ENCODE data around the gene AURKAIP1.
"Not testable (repeated sequence)": the region's sequence is repeated elsewhere in the genome, so short reads cannot be mapped to it uniquely, and the experiment has no call there.

AURKAIP1 gene

DNA sequence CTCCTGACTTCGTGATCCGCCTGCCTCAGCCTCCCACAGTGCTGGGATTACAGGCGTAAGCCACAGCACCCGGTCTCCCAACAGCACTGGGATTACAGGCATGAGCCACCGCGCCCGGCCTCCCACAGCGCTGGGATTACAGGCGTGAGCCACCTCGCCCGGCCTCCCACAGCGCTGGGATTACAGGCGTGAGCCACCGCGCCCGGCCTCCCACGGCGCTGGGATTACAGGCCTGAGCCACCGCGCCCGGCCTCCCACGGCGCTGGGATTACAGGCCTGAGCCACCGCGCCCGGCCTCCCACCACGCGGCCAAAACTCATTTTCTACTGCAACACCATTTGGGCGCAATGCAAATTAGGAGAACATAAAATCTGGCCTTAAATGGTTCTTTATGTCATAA is 10.3 kb upstream of the AURKAIP1 start:
- not testable (repeated sequence) for DNase-seq

DNA sequence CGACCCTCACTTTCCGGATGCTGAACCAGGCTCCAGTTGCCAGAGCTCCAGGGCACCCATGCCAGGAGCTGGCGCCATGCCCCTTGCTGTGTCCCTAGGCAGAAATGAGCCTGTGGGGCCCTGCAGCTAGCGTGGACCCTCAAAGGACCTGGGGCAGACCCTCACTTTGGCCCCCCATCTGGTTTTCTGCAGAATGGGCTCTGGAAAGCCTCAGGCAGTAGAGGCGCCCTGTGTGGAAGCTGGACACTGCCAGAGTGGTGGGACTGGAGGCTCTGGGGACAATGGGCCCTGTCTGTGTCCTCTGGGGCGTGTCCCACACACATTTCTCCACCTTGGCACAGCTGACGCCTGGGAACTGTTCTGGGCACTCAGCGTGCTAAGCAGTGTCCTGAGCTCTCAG is 6.3 kb upstream of the AURKAIP1 start:
- DNase-seq = no peak

DNA sequence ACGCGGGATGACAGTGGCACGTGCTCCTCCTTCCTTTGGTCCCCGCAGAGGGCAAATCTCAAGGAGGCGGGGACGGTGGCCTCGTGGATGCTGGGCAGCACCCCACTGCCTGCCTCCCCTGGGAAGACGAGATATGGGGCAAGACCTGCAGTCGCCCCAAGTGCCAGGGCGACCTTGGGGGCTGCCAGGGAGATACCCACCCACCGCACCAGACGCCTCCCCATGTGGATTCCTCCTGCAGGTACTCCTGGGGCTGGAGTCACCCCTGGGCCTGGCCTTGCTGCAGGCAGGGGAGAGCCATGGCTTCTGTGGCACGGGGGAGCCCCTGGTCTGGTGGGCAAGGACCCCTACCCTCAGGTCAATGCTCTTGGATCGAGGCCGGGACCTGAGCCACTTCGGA is 5.9 kb upstream of the AURKAIP1 start:
- DNase-seq = no peak

DNA sequence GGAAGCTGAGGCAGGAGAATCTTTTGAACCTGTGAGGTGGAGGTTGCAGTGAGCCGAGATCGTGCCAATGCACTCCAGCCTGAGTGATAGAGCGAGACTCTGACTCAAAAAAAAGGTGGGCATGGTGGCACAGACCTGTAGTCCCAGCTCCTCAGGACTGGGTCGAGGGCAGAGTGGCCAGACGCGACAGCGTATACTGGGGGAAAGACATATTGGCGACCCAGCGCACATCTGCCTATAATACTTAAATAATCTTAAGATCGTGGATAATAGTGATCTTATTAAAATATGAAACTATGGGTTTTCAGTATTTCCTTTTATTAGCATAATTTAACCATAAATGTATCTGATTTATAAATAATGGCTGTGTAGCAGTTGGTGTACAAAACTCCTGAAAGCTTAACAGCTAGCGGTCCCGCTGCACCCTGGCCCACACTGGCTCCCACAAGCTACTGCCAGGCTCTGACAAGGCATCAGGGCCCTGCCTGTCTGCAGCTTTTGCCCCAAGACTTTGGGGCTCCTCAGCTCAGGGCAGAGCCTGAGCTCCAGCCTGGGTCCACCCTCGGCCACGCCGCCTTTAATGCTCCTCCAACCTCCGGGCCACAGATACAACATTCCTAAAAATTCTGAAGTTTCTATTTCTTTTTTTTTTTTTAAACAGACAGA is 2.7 kb upstream of the AURKAIP1 start:
- DNase-seq = no peak

DNA sequence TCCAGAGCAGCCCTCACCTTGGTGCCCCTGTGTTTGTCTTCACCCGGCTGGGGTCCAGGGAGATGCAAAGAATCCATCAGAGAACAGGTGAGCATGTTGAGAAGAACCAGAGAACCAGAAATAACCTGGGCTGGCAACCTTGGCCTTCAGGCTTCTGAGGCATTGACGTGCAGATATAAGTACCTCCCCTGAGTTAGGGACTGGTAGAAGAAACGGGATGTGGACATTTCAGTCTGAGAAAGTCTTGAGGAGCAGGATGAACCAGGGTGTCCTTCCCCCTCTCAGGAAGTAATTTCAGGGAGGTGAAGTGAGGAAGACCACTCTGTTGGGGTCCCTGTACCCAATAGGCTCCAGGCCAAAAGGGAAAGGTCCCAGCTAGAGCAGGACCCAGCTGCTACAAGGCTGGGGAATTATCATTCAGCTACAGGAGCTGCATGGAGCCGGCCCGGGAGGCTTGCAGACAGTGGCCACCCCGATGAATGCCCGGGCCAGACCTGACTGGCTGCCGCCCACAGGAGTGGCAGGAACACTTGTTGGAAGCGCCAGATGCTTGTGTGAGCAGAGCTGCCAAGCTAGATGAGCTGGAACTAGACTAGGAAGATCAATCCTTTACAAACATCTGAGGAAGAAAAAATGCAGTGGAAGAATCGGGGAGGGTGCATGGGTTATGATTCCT is 1.7 kb upstream of the AURKAIP1 start:
- no peak for DNase-seq

DNA sequence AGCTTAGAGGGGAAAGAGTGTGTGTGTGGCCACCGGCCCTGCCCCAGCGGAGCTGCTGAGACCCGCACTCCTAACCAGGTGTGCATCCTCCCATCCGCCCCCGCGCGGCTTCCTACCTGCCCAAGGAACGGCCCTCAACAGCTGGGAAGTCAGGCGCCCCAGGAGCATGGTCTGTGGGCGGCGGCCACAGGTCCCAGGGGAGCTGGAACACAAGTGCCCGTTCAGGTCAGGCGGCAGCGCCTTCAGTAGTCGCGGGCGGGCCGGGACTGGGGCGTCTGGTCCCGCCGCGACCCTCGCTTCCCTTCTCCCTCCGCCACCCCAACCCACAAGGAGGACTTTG is 448 bp downstream of the AURKAIP1 start:
- DNase-seq = no peak

DNA sequence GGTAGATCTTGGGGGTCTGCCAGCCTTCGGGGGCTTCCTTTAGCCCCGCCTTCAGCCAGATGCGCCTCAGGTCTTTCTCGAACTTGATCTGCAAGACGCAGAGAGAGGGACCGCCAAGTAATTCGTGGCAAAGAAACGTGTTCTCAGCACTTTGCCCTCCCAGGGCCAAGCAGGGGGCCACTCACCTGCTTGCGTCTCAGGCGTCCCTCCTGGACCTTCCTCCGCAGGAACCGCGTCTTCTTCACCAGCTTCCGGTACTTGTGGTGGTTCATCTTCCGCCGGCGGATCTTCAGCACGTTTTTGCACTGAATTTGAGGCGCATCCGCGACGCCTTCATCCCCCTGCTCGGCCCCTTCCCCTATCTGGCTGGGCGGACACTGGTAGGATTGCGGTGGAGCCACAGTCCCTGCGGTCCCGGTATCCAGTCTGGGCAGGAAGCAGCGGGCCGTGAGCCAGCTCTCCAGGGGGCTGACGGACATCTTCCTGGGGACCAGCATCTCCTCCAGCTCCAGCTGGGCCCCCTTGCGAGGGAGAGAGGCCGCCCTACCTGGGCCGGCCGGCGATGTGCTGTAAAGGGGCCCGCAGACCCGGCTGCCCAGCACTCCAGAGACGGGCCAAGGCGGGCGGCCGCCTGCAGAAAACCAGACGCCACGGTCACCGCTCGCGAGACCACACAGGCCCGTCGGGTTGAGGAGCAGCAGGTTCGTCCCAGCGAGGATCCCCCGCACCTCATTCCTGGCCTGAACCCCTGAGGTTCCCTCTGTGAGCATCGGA is 1.0 kb downstream of the AURKAIP1 start:
- DNase-seq = no peak

DNA sequence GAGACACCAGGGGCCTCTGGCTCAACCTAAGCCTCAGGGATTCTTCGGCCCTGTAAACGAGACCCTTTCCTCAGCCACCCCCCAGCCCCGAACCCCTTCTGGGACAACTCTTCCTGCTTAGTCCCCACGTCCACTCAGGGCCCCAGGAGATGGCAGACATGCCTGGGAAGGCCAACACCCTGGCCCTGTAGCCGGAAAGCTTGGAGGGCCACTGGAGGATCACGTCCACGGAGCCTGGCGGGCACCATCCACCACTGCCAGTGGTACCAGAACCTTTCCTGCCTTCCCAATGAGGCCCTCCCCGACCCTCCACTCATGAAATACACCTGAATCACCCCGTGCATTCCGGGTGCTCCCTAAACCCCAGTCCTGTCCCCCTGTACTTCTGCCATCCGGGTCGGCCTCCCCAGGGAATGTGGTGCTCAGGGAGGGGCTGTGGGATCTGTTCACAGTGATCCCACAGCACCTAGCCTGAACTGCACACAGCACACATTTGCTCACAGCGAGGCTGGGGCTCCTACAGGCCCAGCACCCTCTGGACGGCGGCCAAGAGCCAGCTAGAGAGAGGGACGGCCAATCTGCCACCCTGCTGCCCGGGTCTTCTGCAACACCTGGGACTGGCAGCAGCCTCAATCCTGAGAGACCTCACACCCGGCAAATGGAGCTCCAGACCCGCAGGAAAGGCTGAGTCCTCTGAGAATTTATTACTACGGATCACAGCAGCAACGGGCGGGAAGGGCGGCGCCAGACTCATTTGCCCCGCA is 1.8 kb downstream of the AURKAIP1 start:
- no peak for DNase-seq

DNA sequence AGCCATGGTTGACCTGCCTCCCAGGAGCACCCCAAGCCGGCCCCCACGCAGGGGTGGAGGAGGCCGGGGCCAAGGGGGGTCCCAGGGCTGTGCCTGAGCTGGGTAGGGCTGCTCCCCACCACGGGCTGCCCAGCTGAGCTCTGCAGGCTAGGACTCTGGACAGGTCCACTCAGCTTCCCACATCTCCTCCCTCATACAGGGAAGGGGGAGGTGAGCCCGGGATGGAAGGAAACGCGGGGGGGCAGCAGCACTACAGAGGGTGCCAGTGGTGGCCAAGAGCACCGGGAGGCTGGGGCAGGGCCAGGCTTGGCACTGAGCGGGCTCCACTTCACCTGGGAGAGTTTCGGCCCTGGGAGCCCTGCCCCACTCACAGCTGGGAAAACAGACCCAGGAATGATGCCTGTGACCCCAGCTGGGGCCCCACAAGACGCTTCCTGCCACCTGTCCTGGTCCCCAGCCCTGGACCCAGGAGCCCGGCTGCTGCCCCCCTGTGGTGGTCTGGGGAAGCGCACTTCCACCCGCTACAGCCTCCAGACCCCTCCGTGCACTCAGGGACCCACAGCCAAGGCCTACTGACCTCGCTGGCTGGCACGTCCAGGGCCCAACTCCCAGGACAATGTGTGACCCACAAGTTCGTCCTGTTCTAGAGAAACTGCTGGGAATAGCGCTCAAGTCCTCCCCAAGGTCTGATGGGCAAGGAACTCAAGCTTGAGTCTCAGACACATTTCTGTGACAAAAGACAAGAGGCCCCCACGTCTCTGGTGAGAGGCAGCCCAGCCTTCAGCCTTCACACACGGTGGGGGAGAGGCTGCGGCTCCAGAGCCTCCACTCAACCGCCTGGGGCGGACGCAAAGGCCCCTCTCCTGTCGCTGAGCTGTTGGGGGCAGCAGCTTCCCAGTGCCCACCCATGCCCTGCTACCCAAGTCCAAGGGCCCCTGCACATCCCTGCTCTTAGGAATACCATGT is 3.0 kb downstream of the AURKAIP1 start:
- DNase-seq = peak; percentile 61

DNA sequence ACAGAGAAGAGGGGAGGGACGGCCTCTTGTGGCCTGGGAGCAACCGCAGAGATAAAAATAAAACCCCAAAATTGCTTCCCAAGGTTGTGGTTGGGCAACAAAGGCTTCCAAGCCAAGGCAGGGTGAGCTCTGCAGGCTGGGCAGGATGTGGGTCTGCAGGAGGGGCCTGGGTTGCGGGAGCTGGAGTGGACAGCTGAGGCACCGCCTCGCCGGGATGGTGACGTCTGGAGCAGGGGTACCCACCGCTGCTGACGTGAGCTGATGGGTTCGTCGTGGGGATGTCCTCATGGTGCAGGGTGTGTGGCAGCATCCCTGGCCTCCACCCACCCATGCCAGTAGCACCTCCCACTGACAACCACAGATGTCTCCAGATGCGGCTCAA is 3.7 kb downstream of the AURKAIP1 start:
- DNase-seq = no peak

DNA sequence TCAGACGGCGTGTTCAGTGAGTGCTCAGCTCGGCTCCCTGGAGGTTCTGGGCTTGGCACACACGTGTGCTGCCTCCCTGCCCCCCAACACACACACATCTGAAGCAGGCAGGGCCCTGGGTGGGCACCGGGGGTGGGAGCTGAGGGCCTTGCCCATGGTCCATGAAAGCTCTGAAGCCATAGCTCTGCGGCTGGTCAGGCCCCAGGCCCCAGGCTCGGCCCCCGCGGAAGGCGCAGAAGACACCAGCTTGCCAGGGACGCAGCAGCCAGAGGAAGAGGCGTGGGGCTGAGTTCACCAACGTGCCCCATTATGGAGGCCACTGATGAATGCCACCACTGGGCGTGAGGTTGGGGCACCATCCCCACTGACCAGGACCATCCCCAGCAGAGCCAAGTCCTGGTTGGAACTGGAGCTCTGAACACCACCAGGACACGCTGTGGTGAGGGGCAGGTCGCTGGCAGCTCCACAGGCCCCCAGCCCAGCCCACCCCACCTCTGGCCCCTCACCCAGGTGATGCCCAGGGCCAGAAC is 4.2 kb downstream of the AURKAIP1 start:
- DNase-seq = no peak

DNA sequence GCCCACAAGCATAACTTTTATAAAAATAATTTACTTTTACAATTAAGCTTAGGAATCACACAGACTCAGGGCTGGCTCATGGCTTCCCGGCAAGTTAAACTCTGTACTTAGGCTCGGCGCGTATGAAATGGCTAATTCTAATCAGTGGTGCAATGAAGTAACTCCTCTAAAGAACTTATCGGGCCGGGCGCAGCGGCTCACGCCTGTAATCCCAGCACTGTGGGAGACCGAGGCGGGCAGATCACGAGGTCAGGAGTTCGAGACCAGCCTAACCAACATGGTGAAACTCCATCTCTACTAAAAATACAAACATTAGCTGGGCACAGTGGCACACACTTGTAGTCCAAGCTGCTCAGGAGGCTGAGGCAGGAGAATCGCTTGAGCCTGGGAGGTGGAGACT is 4.9 kb downstream of the AURKAIP1 start:
- DNase-seq = not testable (repeated sequence)

DNA sequence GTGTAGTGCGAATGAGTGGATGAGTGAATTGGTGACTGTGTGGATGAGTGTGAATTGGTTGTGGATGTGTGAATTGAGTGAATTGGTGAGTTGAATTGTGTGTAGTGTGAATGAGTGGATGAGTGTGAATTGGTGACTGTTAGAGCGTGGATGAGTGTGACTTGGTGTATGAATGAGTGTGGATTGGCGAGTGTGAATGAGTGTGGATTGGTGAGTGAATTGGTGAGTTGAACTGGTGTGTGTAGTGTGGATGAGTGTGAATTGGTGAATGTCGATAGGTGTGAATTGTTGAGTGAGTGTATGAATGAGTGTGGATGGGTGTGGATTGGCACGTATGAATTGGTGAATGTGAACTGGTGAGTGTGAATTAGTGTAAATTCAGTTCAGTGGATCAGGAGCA is 7.7 kb downstream of the AURKAIP1 start:
- no peak for DNase-seq

DNA sequence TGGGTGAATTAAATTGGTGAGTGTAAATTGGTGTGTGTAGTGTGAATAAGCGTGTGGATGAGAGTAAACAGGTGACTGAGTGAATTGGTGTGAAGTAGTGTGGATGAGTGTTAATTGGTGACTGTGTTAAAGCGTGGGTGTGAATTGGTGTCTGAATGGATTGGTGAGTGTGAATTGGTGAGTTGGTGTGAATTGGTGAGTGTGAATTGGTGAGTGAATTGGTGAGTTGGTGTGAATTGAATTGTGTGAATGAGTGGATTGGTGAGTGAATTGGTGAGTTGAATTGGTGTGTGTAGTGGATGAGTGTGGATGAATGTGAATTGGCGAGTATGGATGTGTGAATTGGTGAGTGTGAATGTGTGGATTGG is 8.3 kb downstream of the AURKAIP1 start:
- no peak for DNase-seq

DNA sequence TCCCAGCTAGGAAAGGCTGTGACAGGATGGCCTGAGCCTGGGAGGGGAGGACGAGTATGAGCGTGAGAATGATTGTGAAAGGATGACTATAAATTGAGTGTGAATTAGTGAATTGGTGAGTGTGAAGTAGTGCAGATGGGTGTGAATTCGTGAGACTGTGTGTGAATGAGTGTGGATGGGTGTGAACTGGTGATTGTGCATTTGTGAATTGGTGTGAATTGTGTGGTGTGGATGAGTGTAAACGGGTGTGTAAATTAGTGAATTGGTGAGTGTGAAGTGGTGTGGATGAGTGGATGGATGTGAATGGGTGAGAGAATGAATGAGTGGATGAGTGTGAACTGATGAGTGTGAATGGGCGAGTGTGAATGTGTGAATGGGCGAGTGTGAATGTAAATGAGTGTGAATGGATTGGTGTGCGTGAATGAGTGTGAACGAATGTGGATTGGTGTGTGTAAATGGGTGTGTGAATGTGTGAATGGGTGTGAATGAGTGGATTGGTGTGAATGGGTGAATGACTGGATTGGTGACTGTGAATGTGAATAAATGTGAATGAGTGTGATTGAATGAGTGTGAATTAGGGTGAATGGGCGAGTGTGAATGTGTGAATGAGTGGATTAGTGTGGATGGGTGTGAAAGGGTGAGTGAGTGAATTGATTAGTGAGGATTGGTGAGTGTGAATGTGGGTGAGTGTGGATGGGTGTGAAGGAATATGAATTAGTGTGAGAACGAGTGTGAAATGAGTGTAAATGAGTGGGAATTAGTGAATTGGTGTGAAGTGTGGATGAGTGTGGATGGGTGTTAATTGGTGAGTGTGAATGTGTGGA is 8.9 kb downstream of the AURKAIP1 start:
- no peak for DNase-seq

DNA sequence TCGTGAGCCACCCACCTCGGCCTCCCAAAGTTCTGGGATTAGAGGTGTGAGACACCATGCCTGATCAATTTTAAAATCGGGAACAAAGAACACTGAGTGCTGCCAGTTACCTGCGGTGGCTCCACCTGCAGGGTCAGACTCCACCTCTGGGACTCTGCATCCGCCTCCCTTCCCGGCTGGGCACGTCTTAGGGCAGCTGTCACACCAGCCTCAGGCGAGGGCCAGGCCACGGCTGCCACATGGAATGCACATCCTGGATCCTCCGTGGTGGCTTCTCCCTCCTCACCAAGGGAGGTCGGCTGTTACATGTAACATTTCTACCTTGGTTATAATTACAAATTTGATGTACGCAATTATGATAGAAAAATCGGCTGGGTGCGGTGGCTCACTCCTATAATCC is 10.7 kb downstream of the AURKAIP1 start:
- DNase-seq = no peak

DNA sequence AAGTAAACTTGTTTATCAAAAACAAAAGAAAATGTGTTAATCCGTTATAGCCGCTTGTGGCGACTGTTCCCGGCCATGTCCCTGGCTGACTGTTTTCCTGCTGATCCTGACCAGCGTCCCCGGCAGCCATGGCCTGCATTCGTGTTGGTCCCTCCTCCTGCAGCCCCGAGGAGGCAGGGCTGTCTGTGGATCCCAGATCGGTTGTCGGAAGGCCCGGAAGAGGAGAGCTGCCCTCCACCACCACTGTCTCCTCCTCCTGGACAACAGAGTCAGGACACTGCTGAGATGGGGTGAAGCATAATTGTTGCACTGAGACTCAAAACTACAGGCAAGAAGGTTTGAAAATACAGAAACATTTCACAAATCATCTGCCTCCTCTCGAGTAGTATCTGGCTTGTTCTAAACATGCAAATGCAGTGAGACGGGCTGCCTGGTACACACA is 13.0 kb downstream of the AURKAIP1 start:
- peak; percentile 85 for DNase-seq

DNA sequence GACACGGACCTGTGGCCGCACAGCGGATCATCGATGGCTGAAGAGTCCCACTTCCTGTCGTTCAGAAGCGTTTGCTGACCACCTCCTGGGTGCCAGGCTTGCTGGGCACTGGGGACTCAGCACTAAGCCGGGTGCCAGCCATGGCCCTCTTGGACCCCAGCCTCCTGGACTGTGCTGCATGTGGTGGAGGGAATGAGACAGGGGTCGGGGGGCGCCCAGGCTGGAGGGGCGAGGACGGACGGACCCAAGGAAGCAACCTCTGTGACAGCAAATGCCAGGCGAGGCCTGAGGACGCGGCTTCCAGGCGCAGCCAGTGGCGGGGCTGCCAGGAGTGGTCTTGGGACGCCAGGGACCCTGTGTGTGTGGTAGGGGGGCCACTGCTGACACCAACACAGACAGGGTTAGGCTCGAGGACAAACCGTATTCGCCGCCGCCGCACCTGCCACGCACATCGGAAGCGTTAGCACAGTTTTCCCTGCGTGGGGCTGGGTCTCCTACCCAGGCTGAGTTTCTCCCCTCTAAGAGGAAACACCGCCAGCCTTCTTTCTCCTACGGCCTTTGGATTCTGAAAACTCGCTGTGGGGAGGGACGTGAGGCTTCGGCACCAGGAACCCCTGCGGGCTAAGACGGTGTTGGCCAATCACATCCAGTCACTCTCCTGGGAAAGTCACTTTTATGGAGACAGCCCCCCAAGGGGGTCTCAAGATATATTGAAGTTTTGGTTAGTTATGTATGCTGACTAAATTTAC is 13.6 kb downstream of the AURKAIP1 start:
- no peak for DNase-seq

DNA sequence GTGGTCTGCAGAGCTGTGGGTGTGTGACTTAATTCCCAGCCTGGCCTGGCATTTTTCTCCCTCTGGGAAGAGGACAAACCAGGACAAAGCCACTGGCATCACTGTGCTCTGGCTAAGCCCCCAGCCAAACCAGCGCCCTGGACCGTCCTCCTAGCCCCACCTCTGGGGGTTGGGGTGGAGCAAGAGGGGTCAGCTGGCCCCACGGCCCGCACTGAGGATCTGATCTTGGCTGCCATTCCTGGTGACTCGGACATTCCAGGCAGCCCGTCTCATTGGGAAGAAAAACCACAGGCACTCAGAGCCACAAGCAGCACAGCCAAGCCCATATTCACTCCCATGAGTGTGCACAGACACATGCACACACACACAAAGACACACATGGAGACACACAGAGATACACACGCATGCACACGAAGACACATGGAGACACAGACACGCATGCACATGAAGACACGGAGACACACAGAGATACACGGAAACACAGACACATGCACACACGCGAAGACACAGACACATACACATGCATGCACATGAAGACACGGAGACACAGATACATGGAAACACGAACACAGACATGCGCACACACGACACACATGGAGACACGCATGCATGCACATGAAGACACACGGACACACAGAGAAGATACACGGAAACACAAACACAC is 14.4 kb downstream of the AURKAIP1 start:
- peak; percentile 97 for DNase-seq

All from EL (cell line).